SK-N-SH (cell line): ENCODE results near the gene OR10H4.

ENCODE experiments used
- CHD2 ChIP-seq: fragments of 150-350 bp; IDR thresholded peaks from 2 replicates; pipeline ENCODE4 v1.6.1; 2018; ENCODE audit warnings: low read length; ENCODE audit not compliant: partially characterized antibody
- CTCF ChIP-seq: fragments of 200-600 bp; sonication (generic); IDR thresholded peaks from 2 replicates; pipeline ENCODE4 v1.6.1; 2017; ENCODE audit warnings: antibody characterized with exemption, mild to moderate bottlenecking, moderate library complexity
- EZH2phosphoT487 ChIP-seq: fragments of 200-600 bp; sonication (generic); IDR thresholded peaks from 2 replicates; pipeline ENCODE4 v1.6.1; 2017; ENCODE audit warnings: low read depth, mixed run types, mild to moderate bottlenecking, antibody characterized with exemption, moderate library complexity, borderline replicate concordance
- MAX ChIP-seq: IDR thresholded peaks from 2 replicates; pipeline ENCODE4 v1.4.0; 2012; ENCODE audit warnings: low read depth
- POLR2AphosphoS5 ChIP-seq: IDR thresholded peaks from 2 replicates; pipeline ENCODE4 v1.6.1; 2012; ENCODE audit warnings: low read depth, low read length
- TF ChIP-seq, protein P1 (sequence below): fragments of 150-350 bp; IDR thresholded peaks from 2 replicates; pipeline ENCODE4 v1.6.1; 2017; ENCODE audit warnings: antibody characterized with exemption, low read length, low read depth, borderline replicate concordance

GRCh38 chr19:15964231-15964630, 15.4 kb downstream of the OR10H4 start:
- no peak for TF ChIP-seq CTCF
- no peak for TF ChIP-seq POLR2AphosphoS5
- TF ChIP-seq, protein P1, sequence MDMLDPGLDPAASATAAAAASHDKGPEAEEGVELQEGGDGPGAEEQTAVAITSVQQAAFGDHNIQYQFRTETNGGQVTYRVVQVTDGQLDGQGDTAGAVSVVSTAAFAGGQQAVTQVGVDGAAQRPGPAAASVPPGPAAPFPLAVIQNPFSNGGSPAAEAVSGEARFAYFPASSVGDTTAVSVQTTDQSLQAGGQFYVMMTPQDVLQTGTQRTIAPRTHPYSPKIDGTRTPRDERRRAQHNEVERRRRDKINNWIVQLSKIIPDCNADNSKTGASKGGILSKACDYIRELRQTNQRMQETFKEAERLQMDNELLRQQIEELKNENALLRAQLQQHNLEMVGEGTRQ, result no peak
- TF ChIP-seq EZH2phosphoT487, result no peak
- no peak for TF ChIP-seq MAX
- no peak for TF ChIP-seq CHD2
